ENCODE measurements around the gene SHC3.

SHC3 gene

DNA sequence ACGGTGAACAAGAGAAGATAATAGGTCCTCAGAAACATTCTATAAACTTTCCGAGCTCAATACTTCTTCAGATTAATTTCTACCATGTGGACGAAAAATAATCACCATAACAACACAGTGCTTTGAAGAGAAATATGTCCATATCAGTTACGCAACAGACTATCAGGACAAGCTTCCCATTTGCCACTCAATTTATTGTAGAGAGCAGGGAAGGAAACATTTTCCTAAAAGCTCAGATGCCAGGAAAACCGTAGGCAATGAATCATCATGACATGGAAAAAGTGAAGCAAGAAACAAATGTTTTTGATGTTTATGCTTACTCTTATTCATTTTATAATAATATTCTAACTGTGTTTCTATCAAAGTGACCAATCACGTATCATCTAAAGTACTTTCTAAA, 99.8 kb downstream of the SHC3 start:
- TF ChIP-seq TCF12 (IDR thresholded peaks at IDR 0.05; ENCODE audit: low read depth) (no peak), CEBPB (IDR thresholded peaks at IDR 0.05) (no peak), TAF1 (IDR thresholded peaks at IDR 0.05; ENCODE audit: low read depth) (no peak)

DNA sequence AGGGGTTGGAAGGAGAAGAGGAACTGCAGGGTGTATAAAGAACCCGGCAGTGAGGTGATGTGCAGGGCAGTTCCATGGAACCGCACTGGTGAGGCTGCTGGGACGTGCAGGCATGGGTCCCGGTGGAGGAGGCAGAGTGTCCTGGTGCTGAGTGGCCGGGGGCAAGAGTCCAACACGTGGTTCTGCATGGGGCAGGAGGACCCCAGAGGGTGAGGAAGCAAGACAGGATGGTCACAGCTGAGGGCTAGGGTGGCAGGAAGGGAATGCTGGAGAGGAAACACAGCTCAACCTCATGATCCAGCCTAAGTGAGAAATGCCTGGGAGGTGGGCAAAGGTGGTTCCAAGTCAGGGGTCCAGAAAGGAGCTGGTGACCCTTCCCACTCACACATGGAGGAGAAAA, 100.2 kb downstream of the SHC3 start:
- no peak for TF ChIP-seq ZBTB7A (IDR thresholded peaks at IDR 0.05; ENCODE audit: low read depth)
- TF ChIP-seq EP300 (IDR thresholded peaks at IDR 0.05; ENCODE audit: borderline replicate concordance), result no peak
- TF ChIP-seq YY1 (IDR thresholded peaks at IDR 0.05; ENCODE audit: low read depth), result no peak
- no peak for TF ChIP-seq TCF12 (IDR thresholded peaks at IDR 0.05; ENCODE audit: low read depth)
- TF ChIP-seq, protein P1, sequence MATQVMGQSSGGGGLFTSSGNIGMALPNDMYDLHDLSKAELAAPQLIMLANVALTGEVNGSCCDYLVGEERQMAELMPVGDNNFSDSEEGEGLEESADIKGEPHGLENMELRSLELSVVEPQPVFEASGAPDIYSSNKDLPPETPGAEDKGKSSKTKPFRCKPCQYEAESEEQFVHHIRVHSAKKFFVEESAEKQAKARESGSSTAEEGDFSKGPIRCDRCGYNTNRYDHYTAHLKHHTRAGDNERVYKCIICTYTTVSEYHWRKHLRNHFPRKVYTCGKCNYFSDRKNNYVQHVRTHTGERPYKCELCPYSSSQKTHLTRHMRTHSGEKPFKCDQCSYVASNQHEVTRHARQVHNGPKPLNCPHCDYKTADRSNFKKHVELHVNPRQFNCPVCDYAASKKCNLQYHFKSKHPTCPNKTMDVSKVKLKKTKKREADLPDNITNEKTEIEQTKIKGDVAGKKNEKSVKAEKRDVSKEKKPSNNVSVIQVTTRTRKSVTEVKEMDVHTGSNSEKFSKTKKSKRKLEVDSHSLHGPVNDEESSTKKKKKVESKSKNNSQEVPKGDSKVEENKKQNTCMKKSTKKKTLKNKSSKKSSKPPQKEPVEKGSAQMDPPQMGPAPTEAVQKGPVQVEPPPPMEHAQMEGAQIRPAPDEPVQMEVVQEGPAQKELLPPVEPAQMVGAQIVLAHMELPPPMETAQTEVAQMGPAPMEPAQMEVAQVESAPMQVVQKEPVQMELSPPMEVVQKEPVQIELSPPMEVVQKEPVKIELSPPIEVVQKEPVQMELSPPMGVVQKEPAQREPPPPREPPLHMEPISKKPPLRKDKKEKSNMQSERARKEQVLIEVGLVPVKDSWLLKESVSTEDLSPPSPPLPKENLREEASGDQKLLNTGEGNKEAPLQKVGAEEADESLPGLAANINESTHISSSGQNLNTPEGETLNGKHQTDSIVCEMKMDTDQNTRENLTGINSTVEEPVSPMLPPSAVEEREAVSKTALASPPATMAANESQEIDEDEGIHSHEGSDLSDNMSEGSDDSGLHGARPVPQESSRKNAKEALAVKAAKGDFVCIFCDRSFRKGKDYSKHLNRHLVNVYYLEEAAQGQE (IDR thresholded peaks at IDR 0.05; ENCODE audit: low read depth), result no peak
- TF ChIP-seq, protein P2, sequence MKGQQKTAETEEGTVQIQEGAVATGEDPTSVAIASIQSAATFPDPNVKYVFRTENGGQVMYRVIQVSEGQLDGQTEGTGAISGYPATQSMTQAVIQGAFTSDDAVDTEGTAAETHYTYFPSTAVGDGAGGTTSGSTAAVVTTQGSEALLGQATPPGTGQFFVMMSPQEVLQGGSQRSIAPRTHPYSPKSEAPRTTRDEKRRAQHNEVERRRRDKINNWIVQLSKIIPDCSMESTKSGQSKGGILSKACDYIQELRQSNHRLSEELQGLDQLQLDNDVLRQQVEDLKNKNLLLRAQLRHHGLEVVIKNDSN (IDR thresholded peaks at IDR 0.05), result no peak
- TF ChIP-seq NFIC (IDR thresholded peaks at IDR 0.05), result no peak
- TF ChIP-seq EGR1 (IDR thresholded peaks at IDR 0.05), result no peak
- no peak for TF ChIP-seq FOXM1 (IDR thresholded peaks at IDR 0.05; ENCODE audit: borderline replicate concordance, low read depth)
- TF ChIP-seq TAF1 (IDR thresholded peaks at IDR 0.05; ENCODE audit: low read depth), result no peak
- no peak for TF ChIP-seq CREB1 (IDR thresholded peaks at IDR 0.05; ENCODE audit: low read depth)
- TF ChIP-seq TEAD4 (IDR thresholded peaks at IDR 0.05), result no peak
- TF ChIP-seq, protein P3, sequence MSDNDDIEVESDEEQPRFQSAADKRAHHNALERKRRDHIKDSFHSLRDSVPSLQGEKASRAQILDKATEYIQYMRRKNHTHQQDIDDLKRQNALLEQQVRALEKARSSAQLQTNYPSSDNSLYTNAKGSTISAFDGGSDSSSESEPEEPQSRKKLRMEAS (IDR thresholded peaks at IDR 0.05), result no peak
- TF ChIP-seq CEBPB (IDR thresholded peaks at IDR 0.05), result no peak

DNA sequence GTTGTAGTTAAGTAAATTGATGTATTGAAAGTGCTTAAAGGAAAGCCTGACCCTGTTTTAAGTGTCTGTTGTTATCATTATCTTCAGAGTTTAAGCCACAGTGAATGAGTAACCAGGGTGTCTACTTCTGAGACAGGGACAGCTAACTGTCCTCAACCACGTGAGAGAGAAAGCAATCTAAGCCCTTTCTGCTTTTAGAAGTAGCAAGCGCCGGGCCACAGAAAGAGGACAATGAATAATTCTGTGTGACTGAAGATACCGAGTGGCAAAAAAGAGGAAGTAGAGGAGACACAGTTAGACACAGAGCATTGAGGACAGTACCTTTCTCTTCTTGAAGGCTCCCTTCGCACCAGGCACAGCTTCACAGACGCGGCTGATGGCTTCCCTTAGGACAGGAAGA, 101.1 kb downstream of the SHC3 start:
- TF ChIP-seq EP300 (IDR thresholded peaks at IDR 0.05; ENCODE audit: borderline replicate concordance) (no peak), TEAD4 (IDR thresholded peaks at IDR 0.05) (no peak), NFIC (IDR thresholded peaks at IDR 0.05) (no peak), YY1 (IDR thresholded peaks at IDR 0.05; ENCODE audit: low read depth) (no peak), ZBTB7A (IDR thresholded peaks at IDR 0.05; ENCODE audit: low read depth) (no peak), TCF12 (IDR thresholded peaks at IDR 0.05; ENCODE audit: low read depth) (no peak), FOXM1 (IDR thresholded peaks at IDR 0.05; ENCODE audit: borderline replicate concordance, low read depth) (no peak), RAD21 (IDR thresholded peaks at IDR 0.05; ENCODE audit: low read depth) (no peak), TAF1 (IDR thresholded peaks at IDR 0.05; ENCODE audit: low read depth) (no peak)
- TF ChIP-seq, protein P1 (IDR thresholded peaks at IDR 0.05; ENCODE audit: low read depth), result no peak
- TF ChIP-seq, protein P2 (IDR thresholded peaks at IDR 0.05), result no peak

DNA sequence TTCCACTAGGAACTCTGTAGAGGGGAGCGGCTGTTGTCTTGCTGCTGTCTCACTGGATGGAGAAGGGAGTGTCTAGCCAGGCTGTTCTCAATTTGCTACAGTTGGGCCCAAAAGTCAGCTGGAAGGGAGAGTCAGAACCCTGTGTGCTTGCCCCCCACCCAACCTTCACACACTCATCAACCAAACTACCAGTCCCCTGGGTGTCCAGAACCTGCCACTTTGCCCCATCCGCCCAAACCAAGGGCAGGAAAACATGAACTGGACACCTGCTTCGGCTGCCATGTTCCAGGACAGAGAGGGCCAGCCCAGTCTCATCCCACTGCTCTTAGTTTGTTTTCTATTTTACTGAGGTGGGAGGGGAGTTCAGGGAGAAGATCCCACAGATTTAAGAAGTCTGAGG, 105.2 kb downstream of the SHC3 start:
- no peak for TF ChIP-seq RAD21 (IDR thresholded peaks at IDR 0.05; ENCODE audit: low read depth)
- no peak for TF ChIP-seq EGR1 (IDR thresholded peaks at IDR 0.05)
- TF ChIP-seq TCF12 (IDR thresholded peaks at IDR 0.05; ENCODE audit: low read depth), result no peak
- TF ChIP-seq CEBPB (IDR thresholded peaks at IDR 0.05), result no peak
- TF ChIP-seq, protein P2 (IDR thresholded peaks at IDR 0.05), result no peak

DNA sequence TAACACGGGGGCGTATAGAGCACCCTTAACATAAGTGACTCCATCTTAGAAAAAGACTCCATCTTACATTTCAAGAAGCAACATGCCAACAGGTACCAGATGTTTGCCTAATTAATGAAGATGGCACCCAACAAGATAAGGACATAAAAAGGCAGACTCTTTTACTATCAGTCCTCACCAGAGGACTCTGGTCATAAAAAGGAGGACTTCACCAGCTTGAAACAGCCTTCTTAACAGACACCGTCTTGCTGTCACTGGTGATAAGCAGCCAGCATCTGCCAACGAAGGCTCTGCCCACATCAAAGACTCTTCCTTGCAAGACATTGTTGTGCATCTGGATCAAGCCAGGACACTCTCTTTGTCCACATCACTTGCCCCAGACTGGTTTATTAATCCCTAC, 107.0 kb downstream of the SHC3 start:
- TF ChIP-seq TCF12 (IDR thresholded peaks at IDR 0.05; ENCODE audit: low read depth), result no peak
- no peak for TF ChIP-seq TEAD4 (IDR thresholded peaks at IDR 0.05)
- TF ChIP-seq CREB1 (IDR thresholded peaks at IDR 0.05; ENCODE audit: low read depth), result no peak
- no peak for TF ChIP-seq TAF1 (IDR thresholded peaks at IDR 0.05; ENCODE audit: low read depth)
- no peak for TF ChIP-seq YY1 (IDR thresholded peaks at IDR 0.05; ENCODE audit: low read depth)
- no peak for TF ChIP-seq EGR1 (IDR thresholded peaks at IDR 0.05)
- no peak for TF ChIP-seq CEBPB (IDR thresholded peaks at IDR 0.05)
- TF ChIP-seq NFIC (IDR thresholded peaks at IDR 0.05), result no peak
- TF ChIP-seq, protein P3 (IDR thresholded peaks at IDR 0.05), result no peak
- TF ChIP-seq ZBTB7A (IDR thresholded peaks at IDR 0.05; ENCODE audit: low read depth), result no peak
- TF ChIP-seq, protein P1 (IDR thresholded peaks at IDR 0.05; ENCODE audit: low read depth), result no peak
- no peak for TF ChIP-seq EP300 (IDR thresholded peaks at IDR 0.05; ENCODE audit: borderline replicate concordance)
- TF ChIP-seq, protein P2 (IDR thresholded peaks at IDR 0.05), result no peak
- TF ChIP-seq RAD21 (IDR thresholded peaks at IDR 0.05; ENCODE audit: low read depth), result no peak
- no peak for TF ChIP-seq FOXM1 (IDR thresholded peaks at IDR 0.05; ENCODE audit: borderline replicate concordance, low read depth)

All from Ishikawa (cell line).